Sigmoid colon (tissue), 4 donors: Measurements from ENCODE around the gene KAT8.
A peak's percentile ranks its signal among the peaks of the same experiment; 100 is the strongest.

Experiments
- POLR2AphosphoS5 ChIP-seq, 4 donors: sonication (generic); formaldehyde crosslinking; IDR thresholded peaks; one replicate each; pipeline ENCODE4 v1.6.1; 2017; ENCODE audit warnings: antibody characterized with exemption in 4 of 4
- TF ChIP-seq, protein P1 (sequence below), 4 experiments: fragments of 450-650 bp in 3 of 4; fragments of 200-600 bp in 1 of 4; IDR thresholded peaks; one replicate each; pipeline ENCODE4 v1.5.1; 2016 to 2019; ENCODE audit warnings: antibody characterized with exemption in 4 of 4, mild to moderate bottlenecking in 3 of 4, moderate library complexity in 2 of 4

DNA sequence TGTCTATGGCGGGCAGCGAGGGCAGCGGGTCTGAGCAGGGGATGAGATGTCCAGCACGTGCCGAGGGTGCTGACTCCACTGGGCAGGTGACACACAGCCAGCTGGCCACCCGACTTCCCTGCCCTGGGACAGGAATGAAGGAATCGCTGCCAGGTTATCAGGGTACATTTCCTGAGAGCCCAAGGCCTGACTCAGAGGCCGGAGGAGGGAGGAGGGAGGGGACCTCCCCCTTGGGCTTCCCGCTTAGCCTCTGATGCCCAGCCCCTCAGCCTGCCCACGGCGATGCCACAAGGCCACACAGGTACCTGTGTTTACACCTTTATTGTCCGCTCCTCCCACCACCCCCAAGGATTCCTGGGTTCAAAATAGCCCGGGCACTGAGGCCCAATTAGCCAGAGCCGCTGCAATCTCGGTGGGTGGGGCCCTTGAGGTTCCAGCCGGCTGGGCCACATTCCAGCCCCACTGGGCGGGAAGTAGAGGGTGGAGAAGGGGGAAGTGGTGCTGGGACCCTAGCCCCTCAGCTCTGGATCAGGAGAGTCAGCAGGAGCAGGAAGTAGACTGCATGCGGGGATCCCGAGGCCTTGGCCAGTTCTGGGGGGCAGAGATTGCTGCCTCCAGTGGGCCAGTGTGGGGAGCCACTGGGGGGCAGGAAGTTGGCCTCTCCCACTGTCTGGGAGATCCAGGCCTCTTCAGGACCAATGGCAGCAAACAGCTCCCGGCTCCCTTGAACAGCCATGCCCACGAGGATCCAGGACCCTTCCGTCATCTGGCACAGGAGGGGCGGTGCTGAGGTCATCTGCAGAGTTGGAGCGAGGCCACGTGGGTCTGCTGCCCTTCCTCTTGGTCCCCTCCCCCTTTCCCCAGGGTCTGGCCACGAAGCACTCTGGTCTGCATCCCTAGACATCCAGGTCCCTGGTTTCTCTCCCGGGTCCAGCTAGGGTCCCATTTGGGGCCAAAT, 21.4 kb downstream of the KAT8 start:
- TF ChIP-seq, protein P1, sequence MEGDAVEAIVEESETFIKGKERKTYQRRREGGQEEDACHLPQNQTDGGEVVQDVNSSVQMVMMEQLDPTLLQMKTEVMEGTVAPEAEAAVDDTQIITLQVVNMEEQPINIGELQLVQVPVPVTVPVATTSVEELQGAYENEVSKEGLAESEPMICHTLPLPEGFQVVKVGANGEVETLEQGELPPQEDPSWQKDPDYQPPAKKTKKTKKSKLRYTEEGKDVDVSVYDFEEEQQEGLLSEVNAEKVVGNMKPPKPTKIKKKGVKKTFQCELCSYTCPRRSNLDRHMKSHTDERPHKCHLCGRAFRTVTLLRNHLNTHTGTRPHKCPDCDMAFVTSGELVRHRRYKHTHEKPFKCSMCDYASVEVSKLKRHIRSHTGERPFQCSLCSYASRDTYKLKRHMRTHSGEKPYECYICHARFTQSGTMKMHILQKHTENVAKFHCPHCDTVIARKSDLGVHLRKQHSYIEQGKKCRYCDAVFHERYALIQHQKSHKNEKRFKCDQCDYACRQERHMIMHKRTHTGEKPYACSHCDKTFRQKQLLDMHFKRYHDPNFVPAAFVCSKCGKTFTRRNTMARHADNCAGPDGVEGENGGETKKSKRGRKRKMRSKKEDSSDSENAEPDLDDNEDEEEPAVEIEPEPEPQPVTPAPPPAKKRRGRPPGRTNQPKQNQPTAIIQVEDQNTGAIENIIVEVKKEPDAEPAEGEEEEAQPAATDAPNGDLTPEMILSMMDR (IDR thresholded peaks at IDR 0.05): no peak
- TF ChIP-seq POLR2AphosphoS5 (IDR thresholded peaks at IDR 0.05): peak in 1 of 4 donors; percentile 28
